Fibroblast of the aortic adventitia (primary cell): Measurements from ENCODE around the gene EYS. TPM values are rescaled to one million over a fixed set of nuclear protein-coding genes. Genes with fewer than 3 reads are reported as not detected.

Experiments used
- DNase-seq: peaks from one replicate; pipeline ENCODE4 v3.0.0-alpha.2; 2010; ENCODE audit warnings: low read depth
- H3K4me3 ChIP-seq: 2 replicates; pipeline ENCODE4 v1.5.1; 2011; ENCODE audit warnings: low read depth, mild to moderate bottlenecking, control low read depth, low read length, moderate library complexity
- total RNA-seq: library from RNA; depleted of rRNA; stranded (reverse); fragments of >200 nt; gene quantifications from 2 replicates; pipeline ENCODE4 v1.2.3, GENCODE V29; 2012; ENCODE audit warnings: low replicate concordance
- TF ChIP-seq, protein P1 (sequence below): IDR thresholded peaks from 2 replicates; pipeline ENCODE4 v1.5.1; 2011; ENCODE audit warnings: mild to moderate bottlenecking, low read length, control low read depth, inconsistent platforms; ENCODE audit not compliant: insufficient read depth

EYS gene
- total RNA-seq, 1 donor, result 0.09 TPM

DNA sequence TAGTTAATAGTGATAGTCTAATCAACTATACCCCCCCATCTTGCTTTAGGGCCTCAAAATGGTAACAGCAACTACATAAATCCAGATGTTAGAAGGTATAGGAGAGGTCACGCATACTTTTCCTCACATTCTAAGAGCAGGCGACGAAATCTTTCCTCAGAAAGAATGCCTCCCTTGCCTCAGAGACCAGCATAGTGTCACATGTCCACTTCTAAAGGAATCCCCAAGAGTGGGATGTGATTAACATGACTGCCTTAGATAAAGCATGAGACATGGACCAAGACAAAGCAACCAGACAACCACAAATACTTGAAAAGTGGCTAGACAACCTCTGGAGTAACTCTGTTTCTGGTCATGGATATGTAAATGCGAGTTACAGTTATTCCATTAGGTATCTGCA lies 710.7 kb downstream of the EYS start:
- H3K4me3 ChIP-seq, result no peak overlapping the region
- TF ChIP-seq, protein P1, sequence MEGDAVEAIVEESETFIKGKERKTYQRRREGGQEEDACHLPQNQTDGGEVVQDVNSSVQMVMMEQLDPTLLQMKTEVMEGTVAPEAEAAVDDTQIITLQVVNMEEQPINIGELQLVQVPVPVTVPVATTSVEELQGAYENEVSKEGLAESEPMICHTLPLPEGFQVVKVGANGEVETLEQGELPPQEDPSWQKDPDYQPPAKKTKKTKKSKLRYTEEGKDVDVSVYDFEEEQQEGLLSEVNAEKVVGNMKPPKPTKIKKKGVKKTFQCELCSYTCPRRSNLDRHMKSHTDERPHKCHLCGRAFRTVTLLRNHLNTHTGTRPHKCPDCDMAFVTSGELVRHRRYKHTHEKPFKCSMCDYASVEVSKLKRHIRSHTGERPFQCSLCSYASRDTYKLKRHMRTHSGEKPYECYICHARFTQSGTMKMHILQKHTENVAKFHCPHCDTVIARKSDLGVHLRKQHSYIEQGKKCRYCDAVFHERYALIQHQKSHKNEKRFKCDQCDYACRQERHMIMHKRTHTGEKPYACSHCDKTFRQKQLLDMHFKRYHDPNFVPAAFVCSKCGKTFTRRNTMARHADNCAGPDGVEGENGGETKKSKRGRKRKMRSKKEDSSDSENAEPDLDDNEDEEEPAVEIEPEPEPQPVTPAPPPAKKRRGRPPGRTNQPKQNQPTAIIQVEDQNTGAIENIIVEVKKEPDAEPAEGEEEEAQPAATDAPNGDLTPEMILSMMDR, result no peak
- DNase-seq, result no peak

DNA sequence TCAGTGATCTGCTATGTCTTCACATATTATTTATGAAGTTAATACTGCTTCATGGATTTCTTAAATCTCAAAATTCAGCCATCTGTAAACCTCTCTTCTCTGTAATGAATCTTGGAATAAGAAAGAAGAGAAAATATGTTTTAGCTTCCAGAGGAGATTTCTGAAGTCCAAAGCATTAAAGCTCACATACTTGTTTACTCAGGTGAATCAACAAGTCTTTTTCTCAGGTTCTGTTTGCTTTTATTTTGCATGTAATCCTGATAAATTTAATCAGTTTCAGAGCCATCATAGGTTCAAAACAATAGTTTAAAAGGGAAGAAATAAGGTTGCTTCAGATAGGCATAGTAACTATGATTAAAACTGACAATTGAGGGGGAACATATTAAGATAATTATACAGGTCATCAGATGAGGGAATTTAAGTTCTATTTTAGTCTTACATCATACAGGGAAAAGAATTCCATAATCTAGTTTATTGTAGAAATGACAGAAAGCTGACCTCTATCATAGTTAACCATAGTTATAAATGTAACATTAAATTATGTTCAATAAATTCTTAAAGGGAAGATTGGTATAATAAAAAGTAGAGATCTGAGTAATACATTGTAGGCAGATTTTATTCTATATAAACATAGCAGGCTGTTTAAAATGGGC lies 716.2 kb downstream of the EYS start:
- no peak overlapping the region for H3K4me3 ChIP-seq
- TF ChIP-seq, protein P1, result no peak
- no peak for DNase-seq

DNA sequence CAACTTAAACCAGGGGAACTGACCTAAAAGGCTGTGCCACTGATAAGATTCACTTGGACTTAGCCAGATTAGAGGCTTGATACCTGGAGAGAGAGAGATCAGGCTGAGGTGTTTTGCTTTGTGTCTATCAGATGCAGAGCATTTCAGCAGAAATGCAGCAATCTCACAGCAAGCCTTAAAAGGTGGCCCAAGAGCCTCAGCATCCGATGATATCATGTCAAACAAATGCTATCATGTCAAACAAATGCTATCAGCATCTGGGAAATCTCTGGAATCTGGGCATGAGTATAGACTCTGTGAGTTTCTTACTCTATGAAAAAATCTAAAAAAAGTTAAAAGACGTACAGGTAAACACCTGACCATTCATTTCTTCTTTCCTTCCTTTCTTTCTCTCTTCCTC lies 718.9 kb downstream of the EYS start:
- no peak for DNase-seq
- H3K4me3 ChIP-seq, result no peak overlapping the region
- TF ChIP-seq, protein P1, result no peak

DNA sequence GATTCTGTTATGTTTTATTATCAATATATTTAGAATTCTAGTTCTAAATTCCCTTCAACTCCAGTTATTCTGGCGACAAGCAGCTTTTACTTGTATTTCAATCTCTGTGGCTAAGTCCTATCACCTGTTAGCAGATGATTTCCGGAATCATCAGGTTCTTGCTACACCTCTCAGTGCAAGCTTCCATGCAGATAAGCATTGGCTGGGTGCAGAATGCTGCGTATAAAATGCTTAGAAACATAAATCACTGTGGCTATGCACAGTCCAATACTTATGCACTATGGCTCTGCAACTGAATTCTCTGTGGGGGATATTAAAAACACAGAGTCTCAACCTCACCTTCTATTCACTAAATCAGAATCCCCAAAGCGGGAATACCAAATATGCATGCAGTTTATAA lies 720.0 kb downstream of the EYS start:
- TF ChIP-seq, protein P1, result no peak
- no peak overlapping the region for H3K4me3 ChIP-seq
- no peak for DNase-seq

DNA sequence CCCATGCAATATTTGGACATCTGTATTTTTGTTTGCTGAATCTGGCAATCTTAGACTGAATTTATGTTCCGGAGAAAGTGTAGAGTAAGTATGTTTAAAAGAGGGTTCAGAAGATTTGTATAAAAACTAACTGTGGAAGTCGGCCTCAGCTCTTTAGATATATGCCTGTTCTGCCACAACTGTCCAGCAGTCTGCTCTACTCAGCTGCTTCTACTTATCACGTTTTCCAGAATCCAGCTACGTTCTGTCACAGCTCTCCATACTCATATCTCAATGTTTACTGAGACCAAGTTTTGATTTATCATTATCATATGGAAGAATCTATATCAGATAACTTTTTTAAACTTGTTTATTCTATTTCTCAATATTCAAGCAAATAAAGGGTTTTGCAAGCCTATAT lies 721.3 kb downstream of the EYS start:
- TF ChIP-seq, protein P1, result no peak
- no peak overlapping the region for H3K4me3 ChIP-seq
- no peak for DNase-seq

DNA sequence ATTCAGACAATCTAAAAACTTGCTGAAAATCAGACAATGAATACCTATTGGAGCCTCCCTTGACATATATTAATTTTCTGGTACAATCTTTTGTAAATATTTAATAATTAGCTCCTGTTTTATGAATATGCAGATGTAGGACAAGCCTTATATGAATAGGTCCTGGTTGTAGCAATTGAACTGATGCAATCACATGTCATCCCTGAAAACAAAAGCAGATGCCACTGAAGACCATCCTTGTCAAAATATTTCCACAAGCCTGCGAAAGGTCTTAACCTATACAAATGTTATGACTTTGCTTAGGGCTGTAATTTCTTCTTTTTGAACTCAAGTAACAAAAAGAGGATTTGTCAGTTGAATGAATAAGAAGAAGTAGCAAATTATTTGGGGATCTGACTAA lies 722.1 kb downstream of the EYS start:
- TF ChIP-seq, protein P1, result no peak
- no peak overlapping the region for H3K4me3 ChIP-seq
- DNase-seq, result no peak

DNA sequence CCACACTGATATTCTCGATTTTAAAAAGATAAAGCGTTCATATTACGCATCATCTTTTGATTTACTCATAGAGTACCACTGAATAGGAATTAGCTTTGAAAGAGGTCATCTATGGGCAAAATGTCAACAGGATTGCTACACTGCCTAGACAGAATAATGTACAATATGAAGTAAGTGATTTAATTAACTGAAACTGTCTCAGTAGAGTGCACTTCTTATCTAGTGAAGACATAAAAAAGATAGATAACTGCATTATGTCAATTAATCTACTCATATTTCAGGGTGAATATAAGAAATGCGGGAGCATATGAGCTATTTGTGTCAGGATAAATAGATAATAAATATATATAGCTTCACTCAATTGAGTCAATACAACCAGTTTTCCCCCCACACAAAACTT lies 723.9 kb downstream of the EYS start:
- DNase-seq, result no peak
- TF ChIP-seq, protein P1, result no peak

More for the DNA sequence above, 723.9 kb downstream of the EYS start:
- no peak overlapping the region for H3K4me3 ChIP-seq
